ENCODE data around the gene PCSK6. TPM values are rescaled to one million over a fixed set of nuclear protein-coding genes. Genes with fewer than 3 reads are reported as not detected.

PCSK6 gene
- total RNA-seq, 1 experiment from 2014 or later = 3.7 TPM

- Histone ChIP-seq H3K27me3 (ENCODE audit: low read length) (peaks cover 46% of the 10 kb centered on the region), H3K9me3 (ENCODE audit: low read length) (no peaks in the 10 kb centered on the region), H3K4me1 (ENCODE audit: insufficient read depth, low read length) (no peaks in the 10 kb centered on the region), H3K27ac (ENCODE audit: low read length) (no peak overlapping the region), H3K79me2 (ENCODE audit: low read length) (no peaks in the 10 kb centered on the region), H3K9ac (ENCODE audit: low read length) (no peak overlapping the region), H2AFZ (ENCODE audit: low read length) (no peak overlapping the region), H3F3A (ENCODE audit: low read length, unreplicated experiment) (no peaks in the 10 kb centered on the region), H3K4me2 (ENCODE audit: low read length) (no peak overlapping the region), H3K9me2 (replicated peaks; ENCODE audit: low read length) (no peaks in the 10 kb centered on the region), H4K20me1 (ENCODE audit: low read length) (no peaks in the 10 kb centered on the region), H3K4me3 (ENCODE audit: low read length) (no peak overlapping the region), H3K36me3 (ENCODE audit: low read depth, low read length) (no peaks in the 10 kb centered on the region)
- CTCF ChIA-PET = no interaction called here
- ATAC-seq = no peak
- TF ChIP-seq EZH2 (IDR thresholded peaks at IDR 0.05; ENCODE audit: low read length, unreplicated experiment) = no peak
- no peak for TF ChIP-seq EZH2phosphoT487 (IDR thresholded peaks at IDR 0.05; ENCODE audit: borderline replicate concordance, low read length)
- no peak for TF ChIP-seq CTCF (conservative IDR thresholded peaks at IDR 0.05; ENCODE audit: low read depth, low read length)
- POLR2A ChIA-PET (ENCODE audit: unreplicated experiment) = no interaction called here
- no TSS peak for BruUV-seq (replicated peaks)
- intact Hi-C loops (cut with micrococcal nuclease) = no loop called here
- DNase-seq = no peak
These were observed 77.9 kb downstream of the PCSK6 start for GRCh38 chr15:101411581-101411980.

DNA sequence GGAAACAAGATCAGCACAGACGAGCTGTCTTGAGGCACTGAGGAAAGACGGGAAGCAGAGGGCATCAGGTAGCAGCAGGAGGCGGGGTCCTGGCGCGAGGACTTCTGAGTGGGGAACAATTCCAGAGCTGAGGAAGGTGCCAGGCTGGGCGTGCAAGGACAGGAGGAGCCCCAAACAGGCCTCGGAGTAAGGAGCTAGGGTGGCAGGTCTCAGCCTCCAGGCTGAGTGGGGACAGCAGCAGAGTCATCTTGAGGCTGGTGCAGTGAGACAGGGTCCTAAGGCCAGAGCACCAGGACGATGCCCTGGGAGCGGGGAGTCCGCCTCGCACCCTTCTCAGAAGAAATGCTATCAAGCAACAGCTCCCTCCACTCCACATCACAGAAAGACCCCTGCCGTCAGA, 78.4 kb downstream of the PCSK6 start:
- no TSS peak for BruUV-seq (replicated peaks)
- intact Hi-C loops (cut with micrococcal nuclease) = no loop called here
- no peaks in the 10 kb centered on the region for H3F3A ChIP-seq (ENCODE audit: low read length, unreplicated experiment)
- H3K9me2 ChIP-seq (replicated peaks; ENCODE audit: low read length) = no peaks in the 10 kb centered on the region
- H3K27ac ChIP-seq (ENCODE audit: low read length) = no peak overlapping the region
- no peaks in the 10 kb centered on the region for H4K20me1 ChIP-seq (ENCODE audit: low read length)
- H3K4me2 ChIP-seq (ENCODE audit: low read length) = no peak overlapping the region
- POLR2A ChIA-PET (ENCODE audit: unreplicated experiment) = no interaction called here
- H3K4me3 ChIP-seq (ENCODE audit: low read length) = no peak overlapping the region
- CTCF ChIA-PET = no interaction called here
- ATAC-seq (no peak), DNase-seq (no peak)
- no peaks in the 10 kb centered on the region for H3K36me3 ChIP-seq (ENCODE audit: low read depth, low read length)
- no peaks in the 10 kb centered on the region for H3K79me2 ChIP-seq (ENCODE audit: low read length)
- H3K27me3 ChIP-seq (ENCODE audit: low read length) = peaks cover 47% of the 10 kb centered on the region
- TF ChIP-seq CTCF (conservative IDR thresholded peaks at IDR 0.05; ENCODE audit: low read depth, low read length) (no peak), EZH2phosphoT487 (IDR thresholded peaks at IDR 0.05; ENCODE audit: borderline replicate concordance, low read length) (no peak), EZH2 (IDR thresholded peaks at IDR 0.05; ENCODE audit: low read length, unreplicated experiment) (no peak)
- no peak overlapping the region for H2AFZ ChIP-seq (ENCODE audit: low read length)
- H3K9me3 ChIP-seq (ENCODE audit: low read length) = no peaks in the 10 kb centered on the region
- no peak overlapping the region for H3K9ac ChIP-seq (ENCODE audit: low read length)
- H3K4me1 ChIP-seq (ENCODE audit: insufficient read depth, low read length) = no peaks in the 10 kb centered on the region

DNA sequence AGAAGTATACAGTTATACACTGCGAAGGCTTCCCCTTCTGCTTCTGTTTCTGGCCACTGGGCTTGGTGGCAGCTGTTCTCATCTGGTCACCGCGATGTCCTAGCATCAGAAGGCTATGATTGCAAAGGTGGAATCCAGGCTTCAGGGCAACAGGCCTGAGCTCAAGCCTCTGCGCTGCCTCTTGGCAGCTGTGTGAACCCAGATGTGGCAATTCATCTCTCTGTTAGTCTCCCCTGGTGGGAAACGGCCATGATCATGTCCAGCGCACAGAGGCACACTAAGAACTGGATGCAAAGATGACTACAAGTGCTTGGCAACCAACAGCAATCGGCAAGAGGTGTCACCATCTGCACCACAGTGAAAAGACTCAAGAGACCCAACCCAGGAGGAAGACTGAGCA, 78.9 kb downstream of the PCSK6 start:
- DNase-seq = no peak
- Histone ChIP-seq H3K27me3 (ENCODE audit: low read length) (peaks cover 47% of the 10 kb centered on the region), H3K9me3 (ENCODE audit: low read length) (no peaks in the 10 kb centered on the region), H3K27ac (ENCODE audit: low read length) (no peak overlapping the region), H2AFZ (ENCODE audit: low read length) (no peak overlapping the region), H4K20me1 (ENCODE audit: low read length) (no peaks in the 10 kb centered on the region), H3F3A (ENCODE audit: low read length, unreplicated experiment) (no peaks in the 10 kb centered on the region), H3K9ac (ENCODE audit: low read length) (no peak overlapping the region), H3K36me3 (ENCODE audit: low read depth, low read length) (no peaks in the 10 kb centered on the region), H3K4me2 (ENCODE audit: low read length) (no peak overlapping the region), H3K4me1 (ENCODE audit: insufficient read depth, low read length) (no peaks in the 10 kb centered on the region), H3K4me3 (ENCODE audit: low read length) (no peak overlapping the region), H3K79me2 (ENCODE audit: low read length) (no peaks in the 10 kb centered on the region), H3K9me2 (replicated peaks; ENCODE audit: low read length) (no peaks in the 10 kb centered on the region)
- BruUV-seq (replicated peaks) = no TSS peak
- ChIA-PET POLR2A (ENCODE audit: unreplicated experiment) (interaction anchor here (0.6 kb wide), 1 partner anchor 10 kb away, joined by 4 read pairs; no protein-coding TSS in a partner anchor), CTCF (no interaction called here)
- TF ChIP-seq EZH2 (IDR thresholded peaks at IDR 0.05; ENCODE audit: low read length, unreplicated experiment) = no peak
- TF ChIP-seq CTCF (conservative IDR thresholded peaks at IDR 0.05; ENCODE audit: low read depth, low read length) = no peak
- TF ChIP-seq EZH2phosphoT487 (IDR thresholded peaks at IDR 0.05; ENCODE audit: borderline replicate concordance, low read length) = no peak
- ATAC-seq = no peak
- intact Hi-C loops (cut with micrococcal nuclease) = no loop called here

All from PC-3 (cell line).